ENCODE data around the gene CLCA4. TPM values are rescaled to one million over a fixed set of nuclear protein-coding genes. Genes with fewer than 3 reads are reported as not detected.

The CLCA4 gene
- total and polyA plus RNA-seq, 10 donors = 0.03 to 0.22 (median 0.09) TPM; not detected in 6

DNA sequence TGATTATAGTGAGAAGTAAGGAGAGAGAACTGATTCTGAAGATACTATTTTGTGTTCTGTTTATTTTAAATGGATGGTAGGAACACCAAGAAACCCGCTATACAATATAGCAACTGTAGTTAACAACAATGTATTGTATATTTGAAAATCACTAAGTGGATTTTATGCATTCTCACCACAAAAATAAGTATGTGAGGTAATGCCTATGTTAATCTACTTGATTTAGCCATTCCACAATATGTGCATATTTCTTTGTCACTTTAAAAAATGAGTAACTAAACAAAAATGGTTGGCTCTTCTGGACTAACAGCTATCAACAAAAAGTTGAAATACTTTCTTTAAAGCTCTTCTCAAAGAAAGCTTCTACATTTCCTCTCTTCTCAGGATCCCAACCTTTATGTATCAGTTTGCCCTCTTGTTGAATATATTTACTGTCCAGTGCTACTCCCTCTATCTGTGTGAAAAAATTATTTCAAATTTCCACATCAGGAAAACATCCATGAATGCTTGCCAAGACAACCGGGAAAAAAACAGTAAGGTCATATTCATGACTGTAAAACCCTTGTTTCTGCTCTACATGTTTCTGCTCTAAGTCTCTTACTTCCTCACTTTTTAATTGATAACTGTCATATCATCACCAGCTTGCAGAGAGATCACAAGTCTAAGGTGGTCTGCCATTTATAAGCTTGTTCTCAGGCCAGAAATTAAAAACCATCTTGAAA, 27.0 kb downstream of the CLCA4 start:
- WGBS, 5 donors = 77 to 91% (median 83%) methylated on average over 2 of the region's 2 CpGs
- H3K27me3 ChIP-seq (replicated peaks in 1 of 7) = no peaks in the 10 kb centered on the region
- no peak overlapping the region for H3K4me3 ChIP-seq
- H3K9me3 ChIP-seq = no peaks in the 10 kb centered on the region
- intact Hi-C loops (cut with DNase I; ENCODE audit: low total_unique reads) = no loop called here
- H3K27ac ChIP-seq = no peak overlapping the region
- TF ChIP-seq POLR2A (IDR thresholded peaks at IDR 0.05) = no peak
- no peak for TF ChIP-seq POLR2AphosphoS5 (IDR thresholded peaks at IDR 0.05)
- TF ChIP-seq, protein P1, sequence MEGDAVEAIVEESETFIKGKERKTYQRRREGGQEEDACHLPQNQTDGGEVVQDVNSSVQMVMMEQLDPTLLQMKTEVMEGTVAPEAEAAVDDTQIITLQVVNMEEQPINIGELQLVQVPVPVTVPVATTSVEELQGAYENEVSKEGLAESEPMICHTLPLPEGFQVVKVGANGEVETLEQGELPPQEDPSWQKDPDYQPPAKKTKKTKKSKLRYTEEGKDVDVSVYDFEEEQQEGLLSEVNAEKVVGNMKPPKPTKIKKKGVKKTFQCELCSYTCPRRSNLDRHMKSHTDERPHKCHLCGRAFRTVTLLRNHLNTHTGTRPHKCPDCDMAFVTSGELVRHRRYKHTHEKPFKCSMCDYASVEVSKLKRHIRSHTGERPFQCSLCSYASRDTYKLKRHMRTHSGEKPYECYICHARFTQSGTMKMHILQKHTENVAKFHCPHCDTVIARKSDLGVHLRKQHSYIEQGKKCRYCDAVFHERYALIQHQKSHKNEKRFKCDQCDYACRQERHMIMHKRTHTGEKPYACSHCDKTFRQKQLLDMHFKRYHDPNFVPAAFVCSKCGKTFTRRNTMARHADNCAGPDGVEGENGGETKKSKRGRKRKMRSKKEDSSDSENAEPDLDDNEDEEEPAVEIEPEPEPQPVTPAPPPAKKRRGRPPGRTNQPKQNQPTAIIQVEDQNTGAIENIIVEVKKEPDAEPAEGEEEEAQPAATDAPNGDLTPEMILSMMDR (IDR thresholded peaks at IDR 0.05 in 8 of 11, conservative IDR thresholded peaks at IDR 0.05 in 3 of 11) = no peak
- DNase-seq = no peak
- no peaks in the 10 kb centered on the region for H3K36me3 ChIP-seq
- no peaks in the 10 kb centered on the region for H3K4me1 ChIP-seq

DNA sequence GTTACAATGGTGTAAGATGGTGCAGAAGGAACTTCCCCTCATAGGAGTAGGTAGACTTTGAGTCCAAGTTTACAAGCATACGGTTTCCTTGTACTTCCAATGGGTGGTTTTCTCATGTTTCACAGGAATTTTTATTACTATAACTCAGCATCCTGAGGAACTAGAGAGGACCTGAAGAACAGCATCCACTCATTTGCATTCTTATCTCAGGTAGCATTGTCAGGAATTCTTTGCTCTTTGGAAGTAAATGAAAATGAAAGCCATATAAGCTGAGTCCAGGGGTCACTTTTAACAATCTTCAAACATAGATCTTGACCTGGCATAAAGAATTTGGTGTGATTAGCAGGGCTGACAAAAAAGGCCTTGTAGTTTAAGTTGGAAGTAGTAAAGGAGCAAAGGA, 34.4 kb downstream of the CLCA4 start:
- no peak for TF ChIP-seq POLR2AphosphoS5 (IDR thresholded peaks at IDR 0.05)
- TF ChIP-seq, protein P1 (IDR thresholded peaks at IDR 0.05 in 8 of 11, conservative IDR thresholded peaks at IDR 0.05 in 3 of 11) = no peak
- no peak for TF ChIP-seq POLR2A (IDR thresholded peaks at IDR 0.05)
- no peaks in the 10 kb centered on the region for H3K36me3 ChIP-seq
- no peaks in the 10 kb centered on the region for H3K27me3 ChIP-seq (replicated peaks in 1 of 7)
- no peaks in the 10 kb centered on the region for H3K4me1 ChIP-seq
- H3K9me3 ChIP-seq = no peaks in the 10 kb centered on the region
- WGBS, 5 donors = 78 to 94% (median 86%) methylated on average over 1 of the region's 1 CpG
- intact Hi-C loops (cut with DNase I; ENCODE audit: low total_unique reads) = no loop called here
- no peak for DNase-seq
- no peak overlapping the region for H3K27ac ChIP-seq
- no peak overlapping the region for H3K4me3 ChIP-seq

DNA sequence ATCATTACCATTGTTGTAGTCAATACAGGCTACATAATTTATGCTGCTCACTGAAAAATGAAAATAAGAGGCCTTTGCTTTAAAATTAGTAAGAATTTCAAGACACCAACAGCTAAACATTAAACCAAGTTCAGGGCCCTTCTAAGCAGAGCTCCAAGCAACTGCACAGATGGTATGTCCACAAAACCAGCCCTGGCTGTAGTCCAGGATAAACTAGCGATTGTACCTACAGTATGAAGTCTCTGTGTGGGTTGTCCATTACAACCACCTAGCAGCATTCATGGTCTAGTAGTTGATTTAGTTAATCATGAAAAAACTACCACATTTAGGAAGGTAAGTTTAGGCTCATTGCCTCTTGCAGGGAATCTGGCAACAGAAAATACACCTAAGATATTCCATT, 35.3 kb downstream of the CLCA4 start:
- H3K27me3 ChIP-seq (replicated peaks in 1 of 7) = no peaks in the 10 kb centered on the region
- DNase-seq = no peak
- no peaks in the 10 kb centered on the region for H3K36me3 ChIP-seq
- H3K4me1 ChIP-seq = no peaks in the 10 kb centered on the region
- no peak overlapping the region for H3K4me3 ChIP-seq
- H3K27ac ChIP-seq = no peak overlapping the region
- TF ChIP-seq POLR2A (IDR thresholded peaks at IDR 0.05) (no peak), POLR2AphosphoS5 (IDR thresholded peaks at IDR 0.05) (no peak)
- TF ChIP-seq, protein P1 (IDR thresholded peaks at IDR 0.05 in 8 of 11, conservative IDR thresholded peaks at IDR 0.05 in 3 of 11) = no peak
- 80 to 97% (median 95%) methylated on average over 1 of the region's 1 CpG for whole genome bisulfite sequencing, 5 donors
- no peaks in the 10 kb centered on the region for H3K9me3 ChIP-seq
- intact Hi-C loops (cut with DNase I; ENCODE audit: low total_unique reads) = no loop called here

DNA sequence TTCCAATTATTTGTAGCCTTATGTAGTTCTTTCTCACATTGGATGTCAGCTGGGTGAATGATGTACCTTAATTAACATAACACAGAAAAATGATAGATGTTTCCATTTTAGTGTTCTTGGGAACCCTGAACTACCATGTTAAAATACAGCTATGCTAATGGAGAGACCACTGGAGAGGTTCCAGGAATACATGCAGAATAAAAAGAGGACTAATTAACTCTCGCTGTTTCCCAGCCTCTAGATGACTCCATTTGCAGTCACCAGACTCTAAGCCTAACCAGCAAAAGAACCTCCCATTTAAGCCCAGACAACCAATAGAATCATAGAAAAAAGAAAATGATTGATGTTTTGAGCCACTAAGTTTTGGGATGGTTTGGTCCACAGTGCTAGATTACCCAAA, 36.2 kb downstream of the CLCA4 start:
- H3K4me1 ChIP-seq = no peaks in the 10 kb centered on the region
- H3K27ac ChIP-seq = no peak overlapping the region
- WGBS, 5 donors = 89 to 100% (median 93%) methylated on average over 1 of the region's 1 CpG
- no peaks in the 10 kb centered on the region for H3K27me3 ChIP-seq (replicated peaks in 1 of 7)
- H3K4me3 ChIP-seq = no peak overlapping the region
- TF ChIP-seq POLR2AphosphoS5 (IDR thresholded peaks at IDR 0.05) = no peak
- TF ChIP-seq, protein P1 (IDR thresholded peaks at IDR 0.05 in 8 of 11, conservative IDR thresholded peaks at IDR 0.05 in 3 of 11) = no peak
- no peak for TF ChIP-seq POLR2A (IDR thresholded peaks at IDR 0.05)
- H3K9me3 ChIP-seq = no peaks in the 10 kb centered on the region
- H3K36me3 ChIP-seq = no peaks in the 10 kb centered on the region
- no peak for DNase-seq
- intact Hi-C loops (cut with DNase I; ENCODE audit: low total_unique reads) = no loop called here

All from spleen (tissue), 11 donors.